SK-N-SH (cell line): ENCODE data around the gene PBX3. TPM values are rescaled to one million over a fixed set of nuclear protein-coding genes. Genes with fewer than 3 reads are reported as not detected.

Experiments
- CTCF ChIA-PET: fragments of 300-600, 350-600 bp; formaldehyde crosslinking; extraction: SDS; loops from one replicate; lab custom pipeline; 2021; lab: Yijun Ruan, JAX
- POLR2A ChIA-PET: fragments of 350-600 bp; sonication (Branson Sonifier 250); formaldehyde crosslinking; extraction: SDS; loops from one replicate; lab custom pipeline; 2020; ENCODE audit warnings: antibody characterized with exemption, inconsistent platforms; lab: Yijun Ruan, JAX
- DNase-seq: peaks from one replicate; pipeline ENCODE4 v3.0.0; 2012
- H2AFZ ChIP-seq: fragments of 200-600 bp; sonication (generic); 2 replicates; pipeline ENCODE4 v1.8.1; 2016; ENCODE audit warnings: antibody characterized with exemption, mild to moderate bottlenecking, low read depth
- H3F3A ChIP-seq: fragments of 200-600 bp; sonication (generic); replicated peaks from 2 replicates; pipeline ENCODE3; 2016; ENCODE audit warnings: antibody characterized with exemption, mild to moderate bottlenecking; ENCODE audit not compliant: insufficient read depth
- H3K27ac ChIP-seq, 2 experiments: fragments of 200-500 bp in 1 of 2; fragments of 200-600 bp in 1 of 2; sonication (Bioruptor generic) in 1 of 2; sonication (generic), shearing (Covaris generic) in 1 of 2; 2 replicates each; pipeline versions ENCODE4 v1.5.1 to v1.6.1; 2014 to 2016; ENCODE audit warnings: low read depth in 2 of 2, inconsistent platforms in 1 of 2, low read length in 1 of 2, mild to moderate bottlenecking in 1 of 2, mixed read lengths in 1 of 2
- H3K27me3 ChIP-seq: fragments of 200-600 bp; sonication (generic), shearing (Covaris generic); 2 replicates; pipeline ENCODE4 v1.6.1; 2016; ENCODE audit warnings: mixed run types; ENCODE audit not compliant: insufficient read depth
- H3K36me3 ChIP-seq, 2 experiments: fragments of 200-500 bp in 1 of 2; fragments of 200-600 bp in 1 of 2; sonication (Bioruptor generic) in 1 of 2; sonication (generic) in 1 of 2; replicated peaks in 1 of 2; 2 replicates each; pipeline versions ENCODE3 to v1.5.1; 2014 to 2016; ENCODE audit warnings: low read length in 1 of 2, mild to moderate bottlenecking in 1 of 2; ENCODE audit not compliant: insufficient read depth in 2 of 2, control insufficient read depth in 1 of 2
- H3K4me1 ChIP-seq, 2 experiments: fragments of 200-500 bp in 1 of 2; fragments of 200-600 bp in 1 of 2; sonication (Bioruptor generic) in 1 of 2; sonication (generic), shearing (Covaris generic) in 1 of 2; 2 replicates each; pipeline versions ENCODE4 v1.5.1 to v1.6.1; 2014 to 2016; ENCODE audit warnings: low read depth in 1 of 2, low read length in 1 of 2, mixed run types in 1 of 2; ENCODE audit not compliant: insufficient read depth in 2 of 2, control insufficient read depth in 1 of 2
- H3K4me2 ChIP-seq: fragments of 200-600 bp; sonication (generic), shearing (Covaris generic); 2 replicates; pipeline ENCODE4 v1.6.1; 2017; ENCODE audit warnings: mixed run types
- H3K4me3 ChIP-seq, 2 experiments: fragments of 200-500 bp in 1 of 2; fragments of 200-600 bp in 1 of 2; sonication (Bioruptor generic) in 1 of 2; sonication (generic), shearing (Covaris generic) in 1 of 2; 2 replicates each; pipeline versions ENCODE4 v1.5.1 to v1.8.1; 2014 to 2016; ENCODE audit warnings: low read depth in 2 of 2, inconsistent platforms in 1 of 2, low read length in 1 of 2, mild to moderate bottlenecking in 1 of 2, mixed read lengths in 1 of 2, moderate library complexity in 1 of 2
- H3K79me2 ChIP-seq: fragments of 200-600 bp; sonication (generic); 2 replicates; pipeline ENCODE4 v1.8.1; 2017; ENCODE audit warnings: mild to moderate bottlenecking; ENCODE audit not compliant: insufficient read depth
- H3K9ac ChIP-seq: fragments of 200-600 bp; sonication (generic); 2 replicates; pipeline ENCODE4 v1.6.1; 2017; ENCODE audit warnings: mixed run types
- H3K9me2 ChIP-seq: fragments of 200-600 bp; sonication (generic); 2 replicates; pipeline ENCODE4 v1.6.1; 2017; ENCODE audit warnings: mixed run types
- H3K9me3 ChIP-seq: fragments of 200-600 bp; sonication (generic); 2 replicates; pipeline ENCODE4 v1.6.1; 2017; ENCODE audit warnings: mixed run types, mild to moderate bottlenecking, moderate library complexity
- H4K20me1 ChIP-seq: fragments of 200-600 bp; sonication (generic); 2 replicates; pipeline ENCODE4 v1.6.1; 2017; ENCODE audit warnings: mild to moderate bottlenecking, mixed run types; ENCODE audit not compliant: insufficient read depth
- CHD2 ChIP-seq: fragments of 150-350 bp; IDR thresholded peaks from 2 replicates; pipeline ENCODE4 v1.6.1; 2018; ENCODE audit warnings: low read length; ENCODE audit not compliant: partially characterized antibody
- CTCF ChIP-seq: fragments of 200-600 bp; sonication (generic); IDR thresholded peaks from 2 replicates; pipeline ENCODE4 v1.6.1; 2017; ENCODE audit warnings: antibody characterized with exemption, mild to moderate bottlenecking, moderate library complexity
- ELF1 ChIP-seq: IDR thresholded peaks from 2 replicates; pipeline ENCODE4 v1.4.0; 2012
- EP300 ChIP-seq, 2 experiments: IDR thresholded peaks; 2 replicates each; pipeline versions ENCODE4 v1.4.0 to v1.6.1; 2012; ENCODE audit warnings: borderline replicate concordance in 1 of 2, low read depth in 1 of 2, low read length in 1 of 2
- GABPA ChIP-seq: IDR thresholded peaks from 2 replicates; pipeline ENCODE4 v1.4.0; 2012; ENCODE audit warnings: low read depth, mild to moderate bottlenecking
- POLR2AphosphoS5 ChIP-seq: IDR thresholded peaks from 2 replicates; pipeline ENCODE4 v1.6.1; 2012; ENCODE audit warnings: low read depth, low read length
- RCOR1 ChIP-seq: fragments of 150-350 bp; IDR thresholded peaks from 2 replicates; pipeline ENCODE4 v1.6.1; 2017; ENCODE audit warnings: antibody characterized with exemption, low read length
- REST ChIP-seq: IDR thresholded peaks from 2 replicates; pipeline ENCODE4 v1.6.1; 2012; ENCODE audit warnings: mild to moderate bottlenecking, low read depth, low read length, moderate library complexity
- TEAD4 ChIP-seq: IDR thresholded peaks from 2 replicates; pipeline ENCODE4 v1.4.0; 2012; ENCODE audit warnings: mild to moderate bottlenecking, borderline replicate concordance; ENCODE audit not compliant: insufficient read depth
- USF1 ChIP-seq: IDR thresholded peaks from 2 replicates; pipeline ENCODE4 v1.4.0; 2012; ENCODE audit warnings: low read depth, borderline replicate concordance
- USF2 ChIP-seq: fragments of 150-350 bp; IDR thresholded peaks from 2 replicates; pipeline ENCODE4 v1.6.1; 2017; ENCODE audit warnings: antibody characterized with exemption, low read length, low read depth, borderline replicate concordance
- ZBTB33 ChIP-seq: IDR thresholded peaks from 2 replicates; pipeline ENCODE4 v1.4.0; 2012; ENCODE audit warnings: low read depth, borderline replicate concordance
- WGBS: methylation state at CpG from one replicate; pipeline ENCODE4 v1.1.6; 2017; ENCODE audit warnings: low lambda C conversion rate; 5-methylcytosine and 5-hydroxymethylcytosine counted together
- polyA plus RNA-seq, 3 experiments: library from polyadenylated mRNA; depleted of rRNA; stranded (reverse); fragments of >200 nt; gene quantifications; 2 replicates each; pipeline ENCODE4 v1.2.3, GENCODE V29; 2012

PBX3 gene
- polyA plus RNA-seq, 1 of the 3 experiments (the other 2 are of a cell fraction), result 73.0 TPM

- DNase-seq, result no peak
- Histone ChIP-seq H3K9me2 (no peaks in the 10 kb centered on the region), H3K9ac (no peak overlapping the region), H3K4me1 (peaks cover 0 to 23% of the 10 kb centered on the region in 2 experiments; a peak in 2 of 4 replicates), H2AFZ (no peak overlapping the region), H3K9me3 (no peaks in the 10 kb centered on the region), H3F3A (peaks cover 15% of the 10 kb centered on the region), H3K27me3 (no peaks in the 10 kb centered on the region), H3K4me2 (no peak overlapping the region), H3K4me3 (no peak overlapping the region), H3K36me3 (peaks cover 57 to 87% of the 10 kb centered on the region in 2 experiments), H4K20me1 (no peaks in the 10 kb centered on the region), H3K27ac (no peak overlapping the region; a peak in 1 of 4 replicates), H3K79me2 (peaks cover 13% of the 10 kb centered on the region; the same call in 1 of the 2 replicates)
- ChIA-PET POLR2A (interaction anchor here (1.4 kb wide), 1 partner anchor 10 kb away, joined by 3 read pairs; no protein-coding TSS in a partner anchor), CTCF (interaction anchor here (1.1 to 1.2 kb wide), 2 partner anchors 495 to 553 kb away, joined by 3 read pairs; no protein-coding TSS in a partner anchor)
- 94% methylated on average over 8 of the region's 8 CpGs for WGBS
- no peak for TF ChIP-seq CTCF
- TF ChIP-seq CHD2, result no peak
- no peak for TF ChIP-seq ELF1
- TF ChIP-seq TEAD4, result no peak
- 0 out of 2 replicates have a peak, but pooled peaks have one; percentile 10 for TF ChIP-seq POLR2AphosphoS5
- no peak for TF ChIP-seq USF1
- no peak for TF ChIP-seq ZBTB33
- TF ChIP-seq EP300 (IDR thresholded peaks at IDR 0.05; ENCODE audit: borderline replicate concordance in 1 of 2, low read depth in 1 of 2, low read length in 1 of 2), result no peak
- no peak for TF ChIP-seq RCOR1
These were observed 213.5 kb downstream of the PBX3 start for GRCh38 chr9:125960626-125961025.

- Histone ChIP-seq H3K4me2 (no peak overlapping the region), H3K9me3 (no peaks in the 10 kb centered on the region), H3K4me3 (no peak overlapping the region), H3K27me3 (no peaks in the 10 kb centered on the region), H3K36me3 (peaks cover 58 to 88% of the 10 kb centered on the region in 2 experiments), H3K4me1 (peaks cover 0 to 22% of the 10 kb centered on the region in 2 experiments; a peak in 2 of 4 replicates), H3K9me2 (no peaks in the 10 kb centered on the region), H4K20me1 (no peaks in the 10 kb centered on the region), H3F3A (peaks cover 19% of the 10 kb centered on the region), H3K9ac (no peak overlapping the region), H3K27ac (no peak overlapping the region), H2AFZ (no peak overlapping the region), H3K79me2 (peaks cover 13% of the 10 kb centered on the region; the same call in 1 of the 2 replicates)
- 92% methylated on average over 7 of the region's 7 CpGs for WGBS
- no peak for DNase-seq
- ChIA-PET CTCF (interaction anchor here (1.2 kb wide), 1 partner anchor 553 kb away, joined by 3 read pairs; no protein-coding TSS in a partner anchor), POLR2A (interaction anchor here (1.4 kb wide), 1 partner anchor 9 kb away, joined by 3 read pairs; no protein-coding TSS in a partner anchor)
- TF ChIP-seq GABPA (no peak), USF2 (no peak), REST (no peak)
These were observed 213.9 kb downstream of the PBX3 start for GRCh38 chr9:125961072-125961471.
